Raji (cell line): ENCODE measurements around the gene CEP152.

Source experiments
- POLR2A ChIP-seq: IDR thresholded peaks from 2 replicates; pipeline ENCODE4 v1.6.1; 2011; ENCODE audit warnings: low read depth, low read length, control low read depth; ENCODE audit not compliant: insufficient read depth

CEP152 gene

GRCh38 chr15:48733615-48734014 lies 77.3 kb downstream of the CEP152 start:
- TF ChIP-seq POLR2A, result no peak

- no peak for TF ChIP-seq POLR2A
Measured at GRCh38 chr15:48730506-48730905, 80.4 kb downstream of the CEP152 start.

DNA sequence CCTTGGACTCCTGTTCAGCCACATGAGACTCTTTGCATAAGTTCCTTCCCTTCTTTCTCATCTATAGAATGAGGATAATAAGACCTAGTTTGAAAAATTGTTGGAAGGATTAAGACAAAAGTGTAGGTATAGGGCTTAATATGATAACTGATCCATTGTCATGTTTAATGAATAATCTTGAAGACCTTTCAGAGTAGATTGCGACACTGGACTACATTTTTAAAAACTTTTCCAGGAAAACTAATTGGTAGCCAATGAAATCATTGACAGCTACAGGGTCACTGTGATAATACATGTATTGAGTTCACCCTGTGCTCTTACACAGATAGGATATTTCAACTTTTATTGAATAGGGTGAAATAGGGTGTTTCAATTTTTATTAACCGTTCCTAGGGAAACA lies 86.9 kb downstream of the CEP152 start:
- TF ChIP-seq POLR2A, result no peak

- TF ChIP-seq POLR2A, result no peak
Measured at GRCh38 chr15:48722764-48723661, 87.9 kb downstream of the CEP152 start.

- no peak for TF ChIP-seq POLR2A
Measured at GRCh38 chr15:48721061-48721810, 89.6 kb downstream of the CEP152 start.

GRCh38 chr15:48720646-48721045 lies 90.2 kb downstream of the CEP152 start:
- no peak for TF ChIP-seq POLR2A

- no peak for TF ChIP-seq POLR2A
Measured at GRCh38 chr15:48719668-48720067, 91.2 kb downstream of the CEP152 start.

- TF ChIP-seq POLR2A, result no peak
Measured at GRCh38 chr15:48718646-48719045, 92.2 kb downstream of the CEP152 start.

DNA sequence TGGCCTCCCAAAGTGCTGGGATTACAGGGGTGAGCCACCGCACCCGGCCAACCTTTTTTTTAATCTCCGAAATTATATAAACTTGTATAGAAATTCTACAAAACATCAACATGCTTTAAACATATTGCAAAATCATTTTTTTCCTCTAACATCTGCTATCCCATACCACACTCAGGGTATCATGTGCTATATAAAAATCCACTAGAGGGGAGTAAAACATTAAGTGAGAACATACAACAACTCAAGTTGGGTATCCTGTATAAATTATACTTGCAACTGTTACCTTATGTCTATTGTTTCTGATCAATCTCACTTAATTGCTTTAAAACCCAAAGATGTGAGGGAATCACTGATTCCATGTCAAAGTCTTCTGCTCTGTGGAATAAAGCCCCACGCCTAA lies 93.4 kb downstream of the CEP152 start:
- TF ChIP-seq POLR2A, result no peak

GRCh38 chr15:48712546-48712945 lies 98.3 kb downstream of the CEP152 start:
- TF ChIP-seq POLR2A, result no peak

GRCh38 chr15:48710952-48711495 lies 99.8 kb downstream of the CEP152 start:
- no peak for TF ChIP-seq POLR2A

GRCh38 chr15:48708641-48709040 lies 102.2 kb downstream of the CEP152 start:
- no peak for TF ChIP-seq POLR2A

- TF ChIP-seq POLR2A, result no peak
Measured at GRCh38 chr15:48705381-48705780, 105.5 kb downstream of the CEP152 start.

- no peak for TF ChIP-seq POLR2A
Measured at GRCh38 chr15:48703544-48703943, 107.3 kb downstream of the CEP152 start.

GRCh38 chr15:48702569-48703236 lies 108.2 kb downstream of the CEP152 start:
- no peak for TF ChIP-seq POLR2A
